HepG2 (cell line): ENCODE measurements around the gene CHST3. TPM values are rescaled to one million over a fixed set of nuclear protein-coding genes. Genes with fewer than 3 reads are reported as not detected.

ENCODE experiments used
- GATAD2A ChIP-seq: IDR thresholded peaks from 2 replicates; pipeline ENCODE4 v1.6.1; 2016
- KDM5B ChIP-seq: sonication (generic); formaldehyde crosslinking; IDR thresholded peaks from 2 replicates; pipeline ENCODE4 v1.4.0; 2020; ENCODE audit warnings: missing genetic modification reagents, mild to moderate bottlenecking, borderline replicate concordance
- RELA ChIP-seq: sonication (generic); formaldehyde crosslinking; IDR thresholded peaks from 2 replicates; pipeline ENCODE4 v1.4.0; 2020; ENCODE audit warnings: missing genetic modification reagents
- SP1 ChIP-seq, 2 experiments: fragments of 450-650 bp in 1 of 2; sonication (generic) in 1 of 2; formaldehyde crosslinking in 1 of 2; IDR thresholded peaks; 2 replicates each; pipeline versions ENCODE4 v1.4.0 to v1.6.1; 2016 to 2020; ENCODE audit warnings: missing genetic modification reagents in 1 of 2
- UBTF ChIP-seq: sonication (generic); formaldehyde crosslinking; IDR thresholded peaks from 2 replicates; pipeline ENCODE4 v1.4.0; 2020; ENCODE audit warnings: mild to moderate bottlenecking, missing genetic modification reagents
- YY1 ChIP-seq: IDR thresholded peaks from 2 replicates; pipeline ENCODE4 v1.6.1; 2011; ENCODE audit warnings: low read length, low read depth, moderate library complexity, mild to moderate bottlenecking; ENCODE audit not compliant: insufficient read depth, insufficient replicate concordance
- ZNF281 ChIP-seq: sonication (generic); formaldehyde crosslinking; IDR thresholded peaks from 2 replicates; pipeline ENCODE4 v1.4.0; 2020; ENCODE audit warnings: missing genetic modification reagents, borderline replicate concordance
- ZNF414 ChIP-seq: sonication (generic); formaldehyde crosslinking; IDR thresholded peaks from 2 replicates; pipeline ENCODE4 v1.5.0; 2020; ENCODE audit warnings: missing genetic modification reagents
- ZNF687 ChIP-seq: sonication (generic); formaldehyde crosslinking; IDR thresholded peaks from 2 replicates; pipeline ENCODE4 v1.5.1; 2020; ENCODE audit warnings: mild to moderate bottlenecking, missing genetic modification reagents, moderate library complexity
- ZNF747 ChIP-seq: sonication (generic); formaldehyde crosslinking; IDR thresholded peaks from 2 replicates; pipeline ENCODE4 v1.8.1; 2023; ENCODE audit warnings: missing genetic modification reagents, mild to moderate bottlenecking, borderline replicate concordance
- ZSCAN5A ChIP-seq: sonication (generic); formaldehyde crosslinking; IDR thresholded peaks from 2 replicates; pipeline ENCODE4 v1.8.0; 2022; ENCODE audit warnings: mild to moderate bottlenecking, missing genetic modification reagents, borderline replicate concordance
- polyA plus RNA-seq, 8 experiments: library from polyadenylated mRNA; depleted of rRNA in 3 of 8; stranded (reverse) in 7 of 8; unstranded in 1 of 8; fragments of >200 nt; fragmentation: Illumina TruSeq in 4 of 8; extraction: Trizol in 4 of 8; gene quantifications; 2 replicates each; pipeline versions ENCODE4 v1.2.1 to v1.2.3, GENCODE V29; 2011 to 2016; ENCODE audit warnings: low read depth in 4 of 8, missing spikeins in 1 of 8, mixed read lengths in 1 of 8; ENCODE audit not compliant: insufficient read depth in 1 of 8
- total RNA-seq, 5 experiments: library from RNA; depleted of rRNA; stranded (reverse); fragments of >200 nt; fragmentation: Illumina TruSeq; extraction: Trizol; gene quantifications; 2 replicates each; pipeline ENCODE4 v1.2.3, GENCODE V29; 2016; ENCODE audit warnings: low read depth in 1 of 5

Gene CHST3
- total and polyA plus RNA-seq, 2 of the 13 experiments (the other 11 are each of a cell fraction or from before 2014, with no cell fraction given) = 7.2 to 18.7 TPM

GRCh38 chr10:72034040-72034499 lies 69.9 kb downstream of the CHST3 start (continued):
- TF ChIP-seq KDM5B (CRISPR knock-in tag) (peak; percentile 23; the same call in 1 of the 2 replicates), RELA (CRISPR knock-in tag) (no peak), UBTF (CRISPR knock-in tag) (no peak), ZNF281 (CRISPR knock-in tag) (no peak), ZSCAN5A (CRISPR knock-in tag) (no peak), SP1 (IDR thresholded peaks at IDR 0.05) (no peak), SP1 (CRISPR knock-in tag; IDR thresholded peaks at IDR 0.05) (no peak), YY1 (peak; percentile 5), ZNF414 (no peak), ZNF687 (CRISPR knock-in tag) (peak; percentile 85), ZNF747 (CRISPR knock-in tag) (0 out of 2 replicates have a peak, but pooled peaks have one; percentile 40), GATAD2A (CRISPR knock-in tag) (peak; percentile 32; the same call in 1 of the 2 replicates)
